ENCODE data around the gene RAB31.

Gene RAB31

DNA sequence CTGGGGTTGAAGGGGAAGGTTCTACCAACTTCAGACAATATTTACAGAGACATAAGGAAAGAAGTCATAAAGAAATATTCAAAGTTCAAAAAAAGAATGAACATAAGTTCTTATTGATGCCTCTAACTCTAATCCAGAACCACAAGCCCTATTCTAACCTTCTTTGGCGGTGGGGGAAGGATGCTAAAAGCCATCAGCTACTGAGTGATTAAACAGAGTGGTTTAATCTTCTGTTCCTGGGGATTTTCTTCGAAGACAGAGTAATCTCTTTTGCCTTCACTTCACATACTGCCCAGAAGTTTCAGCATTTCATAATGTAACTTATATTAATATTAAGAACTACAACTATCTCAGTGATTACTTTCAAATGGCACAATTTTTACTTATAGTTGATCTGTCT is 126.5 kb downstream of the RAB31 start:
- H3K4me2 ChIP-seq (ENCODE audit: low read length): no peak overlapping the region
- H2AFZ ChIP-seq (ENCODE audit: low read length): no peak overlapping the region
- no peaks in the 10 kb centered on the region for H3K9me3 ChIP-seq (ENCODE audit: low read length)
- H3K36me3 ChIP-seq (ENCODE audit: insufficient read depth, low read length): no peaks in the 10 kb centered on the region
- no peaks in the 10 kb centered on the region for H3K9me2 ChIP-seq (ENCODE audit: low read depth, low read length)
- no peaks in the 10 kb centered on the region for H3K4me1 ChIP-seq (ENCODE audit: insufficient read depth, low read length, severe bottlenecking)
- no peak overlapping the region for H3K4me3 ChIP-seq (ENCODE audit: low read depth, low read length, poor library complexity, severe bottlenecking)
- no peaks in the 10 kb centered on the region for H3F3A ChIP-seq (ENCODE audit: insufficient read depth, low read length)
- no peak overlapping the region for H3K9ac ChIP-seq (ENCODE audit: low read length)
- H3K27ac ChIP-seq (ENCODE audit: low read depth, low read length, poor library complexity, severe bottlenecking): no peak overlapping the region
- no peaks in the 10 kb centered on the region for H3K27me3 ChIP-seq (ENCODE audit: insufficient read depth, low read length)
- TF ChIP-seq, protein P1, sequence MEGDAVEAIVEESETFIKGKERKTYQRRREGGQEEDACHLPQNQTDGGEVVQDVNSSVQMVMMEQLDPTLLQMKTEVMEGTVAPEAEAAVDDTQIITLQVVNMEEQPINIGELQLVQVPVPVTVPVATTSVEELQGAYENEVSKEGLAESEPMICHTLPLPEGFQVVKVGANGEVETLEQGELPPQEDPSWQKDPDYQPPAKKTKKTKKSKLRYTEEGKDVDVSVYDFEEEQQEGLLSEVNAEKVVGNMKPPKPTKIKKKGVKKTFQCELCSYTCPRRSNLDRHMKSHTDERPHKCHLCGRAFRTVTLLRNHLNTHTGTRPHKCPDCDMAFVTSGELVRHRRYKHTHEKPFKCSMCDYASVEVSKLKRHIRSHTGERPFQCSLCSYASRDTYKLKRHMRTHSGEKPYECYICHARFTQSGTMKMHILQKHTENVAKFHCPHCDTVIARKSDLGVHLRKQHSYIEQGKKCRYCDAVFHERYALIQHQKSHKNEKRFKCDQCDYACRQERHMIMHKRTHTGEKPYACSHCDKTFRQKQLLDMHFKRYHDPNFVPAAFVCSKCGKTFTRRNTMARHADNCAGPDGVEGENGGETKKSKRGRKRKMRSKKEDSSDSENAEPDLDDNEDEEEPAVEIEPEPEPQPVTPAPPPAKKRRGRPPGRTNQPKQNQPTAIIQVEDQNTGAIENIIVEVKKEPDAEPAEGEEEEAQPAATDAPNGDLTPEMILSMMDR (IDR thresholded peaks at IDR 0.05; ENCODE audit: low read length): no peak
- no peak for TF ChIP-seq EZH2 (IDR thresholded peaks at IDR 0.05; ENCODE audit: borderline replicate concordance, low read length)
- H3K79me2 ChIP-seq (ENCODE audit: insufficient read depth, low read length): no peaks in the 10 kb centered on the region
- H4K20me1 ChIP-seq (ENCODE audit: insufficient read depth, low read length): no peaks in the 10 kb centered on the region

DNA sequence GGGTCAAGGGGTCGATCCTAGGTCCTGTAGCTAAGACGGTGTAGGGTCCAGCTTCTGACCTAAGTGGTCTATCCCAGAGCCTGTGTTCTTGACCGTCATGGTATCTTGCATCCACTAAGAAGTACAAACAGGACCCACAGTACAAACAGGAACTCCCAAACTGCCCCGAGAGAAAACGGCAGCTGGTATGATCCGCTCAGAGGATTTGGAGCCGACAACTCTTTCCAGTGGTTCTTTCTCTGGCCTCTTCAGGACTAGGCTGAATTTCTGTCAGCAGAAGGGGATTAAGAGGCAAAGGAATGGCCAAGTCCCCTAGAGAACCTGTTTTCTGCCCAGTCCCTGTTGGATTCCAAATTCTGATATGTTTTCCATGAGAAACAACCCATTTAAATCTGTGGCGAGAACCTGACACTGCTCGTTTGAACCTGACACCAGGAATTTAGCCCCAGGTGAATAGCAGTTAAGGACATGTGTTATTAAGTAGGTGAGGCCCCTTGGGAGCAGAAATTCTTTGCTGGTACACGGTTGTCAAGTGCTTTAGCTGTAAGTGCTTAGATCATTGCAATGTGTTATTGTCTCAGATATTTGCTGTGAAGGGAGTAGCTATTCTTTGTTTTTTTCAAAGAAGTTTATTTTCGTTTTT is 127.1 kb downstream of the RAB31 start:
- Histone ChIP-seq H3F3A (ENCODE audit: insufficient read depth, low read length) (no peaks in the 10 kb centered on the region), H3K27me3 (ENCODE audit: insufficient read depth, low read length) (no peaks in the 10 kb centered on the region), H4K20me1 (ENCODE audit: insufficient read depth, low read length) (no peaks in the 10 kb centered on the region), H2AFZ (ENCODE audit: low read length) (no peak overlapping the region), H3K9me2 (ENCODE audit: low read depth, low read length) (no peaks in the 10 kb centered on the region), H3K79me2 (ENCODE audit: insufficient read depth, low read length) (no peaks in the 10 kb centered on the region), H3K36me3 (ENCODE audit: insufficient read depth, low read length) (no peaks in the 10 kb centered on the region), H3K4me2 (ENCODE audit: low read length) (no peak overlapping the region), H3K27ac (ENCODE audit: low read depth, low read length, poor library complexity, severe bottlenecking) (no peak overlapping the region), H3K4me3 (ENCODE audit: low read depth, low read length, poor library complexity, severe bottlenecking) (no peak overlapping the region), H3K9ac (ENCODE audit: low read length) (no peak overlapping the region), H3K9me3 (ENCODE audit: low read length) (no peaks in the 10 kb centered on the region), H3K4me1 (ENCODE audit: insufficient read depth, low read length, severe bottlenecking) (no peaks in the 10 kb centered on the region)
- TF ChIP-seq, protein P1 (IDR thresholded peaks at IDR 0.05; ENCODE audit: low read length): no peak
- no peak for TF ChIP-seq EZH2 (IDR thresholded peaks at IDR 0.05; ENCODE audit: borderline replicate concordance, low read length)

DNA sequence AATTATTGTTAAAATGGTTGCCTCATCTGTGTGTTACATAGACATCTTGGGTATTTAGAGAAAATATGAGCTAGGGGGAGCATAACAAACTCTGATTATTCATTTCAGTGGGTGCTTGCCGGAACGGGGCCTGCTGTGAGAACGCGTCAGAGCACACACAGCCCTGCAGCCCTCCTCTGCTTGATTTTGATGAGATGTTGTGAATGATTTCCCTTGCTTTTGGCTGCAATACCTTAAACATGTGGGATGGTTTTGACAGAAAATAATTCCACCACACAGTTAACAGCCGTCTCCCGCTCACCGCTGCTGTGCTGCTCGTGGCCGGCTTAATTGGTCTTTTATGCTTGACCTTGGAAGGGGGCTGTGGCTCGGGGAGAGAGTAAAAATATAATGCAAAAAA is 127.7 kb downstream of the RAB31 start:
- no peaks in the 10 kb centered on the region for H3K27me3 ChIP-seq (ENCODE audit: insufficient read depth, low read length)
- no peak overlapping the region for H3K4me2 ChIP-seq (ENCODE audit: low read length)
- H3K9ac ChIP-seq (ENCODE audit: low read length): no peak overlapping the region
- no peak overlapping the region for H3K4me3 ChIP-seq (ENCODE audit: low read depth, low read length, poor library complexity, severe bottlenecking)
- H3K9me2 ChIP-seq (ENCODE audit: low read depth, low read length): no peaks in the 10 kb centered on the region
- H3K4me1 ChIP-seq (ENCODE audit: insufficient read depth, low read length, severe bottlenecking): no peaks in the 10 kb centered on the region
- no peak overlapping the region for H3K27ac ChIP-seq (ENCODE audit: low read depth, low read length, poor library complexity, severe bottlenecking)
- no peaks in the 10 kb centered on the region for H3F3A ChIP-seq (ENCODE audit: insufficient read depth, low read length)
- H3K36me3 ChIP-seq (ENCODE audit: insufficient read depth, low read length): no peaks in the 10 kb centered on the region
- no peaks in the 10 kb centered on the region for H3K9me3 ChIP-seq (ENCODE audit: low read length)
- H2AFZ ChIP-seq (ENCODE audit: low read length): no peak overlapping the region
- no peaks in the 10 kb centered on the region for H4K20me1 ChIP-seq (ENCODE audit: insufficient read depth, low read length)
- TF ChIP-seq, protein P1 (IDR thresholded peaks at IDR 0.05; ENCODE audit: low read length): no peak
- no peak for TF ChIP-seq EZH2 (IDR thresholded peaks at IDR 0.05; ENCODE audit: borderline replicate concordance, low read length)
- no peaks in the 10 kb centered on the region for H3K79me2 ChIP-seq (ENCODE audit: insufficient read depth, low read length)
